ENCODE results near the gene GAS2L2.

The GAS2L2 gene

DNA sequence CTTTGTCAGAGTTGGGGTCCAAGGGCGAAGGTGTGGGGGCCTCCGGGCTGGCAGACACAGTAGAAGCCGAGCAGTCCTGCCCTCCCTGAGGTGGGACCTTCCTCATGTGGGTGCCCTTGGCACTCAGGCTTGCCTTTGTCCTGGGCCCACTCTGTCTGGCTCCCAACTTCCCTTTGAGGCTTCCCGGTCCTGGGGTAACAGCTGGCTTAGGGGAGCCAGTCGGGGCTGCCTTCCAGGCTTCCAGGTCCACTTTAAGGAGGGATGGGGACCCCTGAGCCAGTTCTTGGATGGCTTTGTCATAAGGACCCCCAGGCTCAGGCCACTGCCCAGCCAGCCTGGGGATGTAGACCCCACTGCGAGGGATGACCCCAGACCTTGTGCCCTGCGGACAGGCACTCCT, 7.8 kb downstream of the GAS2L2 start:
- DNase-seq, result no peak

DNA sequence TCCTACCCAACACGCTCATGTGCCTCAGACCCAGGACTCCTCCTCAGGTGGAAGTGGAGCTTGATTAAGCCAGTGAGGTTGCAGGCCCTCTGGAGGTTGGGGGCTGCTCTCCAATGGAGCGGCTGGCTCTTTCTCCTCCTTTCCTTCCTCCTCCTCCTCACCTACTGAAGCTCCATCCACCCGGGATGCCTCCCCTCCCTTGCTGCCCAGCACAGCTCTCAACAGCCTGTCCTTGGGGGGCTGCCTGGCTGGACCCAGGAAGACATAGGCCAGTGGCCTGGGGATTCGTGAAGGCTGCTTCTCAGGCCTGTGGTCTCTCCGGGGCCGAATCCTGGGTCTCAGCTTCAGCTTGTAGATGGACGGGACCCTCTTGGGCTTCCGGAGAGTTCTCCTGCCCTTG, 8.2 kb downstream of the GAS2L2 start:
- no peak for DNase-seq

DNA sequence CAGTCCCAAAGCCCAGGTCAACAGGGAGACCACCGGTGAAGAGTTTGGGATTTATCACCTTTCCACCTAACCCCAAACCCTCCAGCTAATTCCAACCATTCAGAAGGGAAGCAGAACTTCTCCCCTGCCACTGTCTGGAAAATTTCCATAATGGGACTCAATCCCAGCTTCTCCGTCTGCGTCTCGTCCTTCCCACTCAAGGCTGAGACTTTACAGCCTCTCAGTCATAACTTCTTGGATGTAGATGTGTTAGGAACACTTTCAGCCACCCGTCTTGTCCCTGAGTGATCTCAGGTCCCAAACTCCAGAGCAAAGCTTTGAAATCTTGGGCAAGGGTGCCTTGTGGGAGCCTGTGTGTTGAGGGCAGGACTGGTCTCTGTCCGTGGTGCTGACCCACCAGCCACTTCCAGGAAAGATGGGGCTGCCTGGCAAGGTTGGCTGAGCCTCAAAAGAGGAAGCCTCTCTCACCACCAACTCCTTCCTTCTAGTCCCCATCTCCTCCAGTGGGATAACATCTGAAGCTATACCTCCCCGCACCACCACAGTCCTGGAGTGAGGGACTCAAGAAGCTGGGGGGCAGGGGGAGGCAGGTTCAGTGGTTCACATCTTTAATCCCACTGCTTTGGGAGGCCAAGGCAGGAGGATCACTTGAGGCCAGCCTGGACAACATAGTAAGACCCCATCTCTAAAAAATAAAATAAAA, 9.3 kb downstream of the GAS2L2 start:
- peak; percentile 29 for DNase-seq

DNA sequence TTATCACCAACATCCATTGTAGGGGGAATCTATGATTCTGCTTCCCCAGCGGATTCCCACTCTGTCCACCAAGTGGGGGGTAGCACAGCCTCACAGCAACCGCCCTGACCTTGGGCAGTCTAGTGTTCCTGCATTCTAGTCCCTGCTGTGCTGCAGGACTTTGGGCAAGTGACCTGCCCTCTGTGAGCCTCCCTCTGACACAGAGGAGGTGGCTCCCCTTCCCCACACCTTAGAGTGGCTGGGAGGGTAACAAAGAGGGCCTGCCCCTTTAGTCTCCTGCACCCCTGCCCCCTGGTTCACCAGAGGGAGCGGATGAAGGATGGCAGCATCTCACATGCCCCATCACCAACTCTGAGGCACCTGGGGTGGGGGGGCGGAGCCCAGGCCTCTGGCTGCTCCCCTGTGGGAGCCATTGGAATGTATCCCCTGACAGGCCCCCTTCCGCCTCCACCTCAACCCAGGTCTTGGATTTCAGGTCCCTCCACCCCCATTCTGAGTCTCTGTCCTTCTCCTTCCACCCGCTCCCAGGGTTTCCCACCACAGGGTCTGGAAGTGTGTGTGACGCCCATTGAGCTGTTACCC, 10.1 kb downstream of the GAS2L2 start:
- no peak for DNase-seq

GRCh38 chr17:35742496-35742895, 10.5 kb downstream of the GAS2L2 start:
- DNase-seq, result no peak

DNA sequence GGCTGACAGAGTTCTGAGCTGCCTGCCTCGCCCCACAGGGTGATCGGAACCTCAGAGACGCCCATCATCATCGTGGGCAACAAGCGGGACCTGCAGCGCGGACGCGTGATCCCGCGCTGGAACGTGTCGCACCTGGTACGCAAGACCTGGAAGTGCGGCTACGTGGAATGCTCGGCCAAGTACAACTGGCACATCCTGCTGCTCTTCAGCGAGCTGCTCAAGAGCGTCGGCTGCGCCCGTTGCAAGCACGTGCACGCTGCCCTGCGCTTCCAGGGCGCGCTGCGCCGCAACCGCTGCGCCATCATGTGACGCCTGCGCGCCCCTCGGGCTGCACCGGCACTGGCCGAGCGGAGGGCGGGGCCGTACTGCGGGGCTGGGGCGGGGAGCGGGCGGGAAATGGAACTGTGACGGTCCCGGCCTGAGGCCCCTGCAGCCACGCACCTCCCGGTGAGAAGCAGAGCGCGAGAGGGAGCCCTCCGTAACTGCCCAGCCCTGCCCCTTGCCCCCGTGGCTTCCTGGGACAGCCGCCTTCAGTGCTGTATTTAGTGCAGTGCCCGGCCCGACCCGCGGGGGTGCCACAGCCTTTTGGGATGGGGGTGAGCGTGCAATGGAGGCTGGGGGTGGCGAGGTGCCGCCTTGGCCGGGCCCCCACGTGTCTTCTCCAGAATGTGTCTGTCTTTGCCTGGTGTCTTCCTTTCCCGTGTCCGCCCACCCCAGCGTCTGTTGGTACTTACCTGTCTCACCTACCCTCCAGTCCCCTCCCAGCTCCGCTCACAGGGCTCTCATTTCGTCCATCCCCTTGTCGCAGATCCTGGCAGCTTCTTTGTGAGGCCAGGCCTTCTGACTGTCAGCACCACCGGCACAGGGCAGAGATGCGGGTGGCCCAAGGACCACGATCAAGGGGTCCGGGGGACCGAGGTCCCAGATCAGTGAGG, 11.8 kb downstream of the GAS2L2 start:
- no peak for DNase-seq

GRCh38 chr17:35740216-35740615, 12.8 kb downstream of the GAS2L2 start:
- no peak for DNase-seq

GRCh38 chr17:35738519-35739133, 14.4 kb downstream of the GAS2L2 start:
- no peak for DNase-seq

GRCh38 chr17:35736236-35736635, 16.8 kb downstream of the GAS2L2 start:
- no peak for DNase-seq

DNA sequence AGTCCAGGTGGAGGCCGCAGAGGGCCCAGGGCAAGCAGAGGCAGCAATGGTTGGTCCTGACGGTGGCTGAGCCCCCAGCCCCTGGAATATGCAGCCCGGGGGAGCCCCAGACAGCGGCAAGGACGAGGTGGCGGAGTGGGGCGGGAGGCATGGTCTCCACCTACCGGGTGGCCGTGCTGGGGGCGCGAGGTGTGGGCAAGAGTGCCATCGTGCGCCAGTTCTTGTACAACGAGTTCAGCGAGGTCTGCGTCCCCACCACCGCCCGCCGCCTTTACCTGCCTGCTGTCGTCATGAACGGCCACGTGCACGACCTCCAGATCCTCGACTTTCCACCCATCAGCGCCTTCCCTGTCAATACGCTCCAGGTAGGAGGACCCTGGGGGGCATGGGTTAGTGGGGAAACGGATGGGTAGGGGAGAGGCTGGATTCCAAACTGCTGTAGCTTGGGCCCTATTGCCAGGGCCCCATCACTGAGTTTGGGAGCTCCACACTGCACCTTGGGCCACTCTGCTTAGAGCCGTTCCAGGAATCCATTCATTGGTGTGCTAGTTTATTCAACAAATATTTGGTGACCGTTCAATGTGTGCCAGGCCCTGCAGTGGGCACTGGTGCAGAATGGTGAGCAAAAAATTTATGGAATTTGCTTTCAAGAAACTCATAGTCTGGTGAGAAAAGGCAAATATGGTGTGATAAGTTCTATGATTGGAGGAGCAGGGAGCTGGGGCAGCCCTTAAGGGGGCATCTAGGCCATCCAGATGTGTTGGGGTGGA, 17.8 kb downstream of the GAS2L2 start:
- DNase-seq, result no peak

- no peak for DNase-seq
These were observed 18.6 kb downstream of the GAS2L2 start for GRCh38 chr17:35734396-35734795.

GRCh38 chr17:35733366-35733765, 19.7 kb downstream of the GAS2L2 start:
- no peak for DNase-seq

DNA sequence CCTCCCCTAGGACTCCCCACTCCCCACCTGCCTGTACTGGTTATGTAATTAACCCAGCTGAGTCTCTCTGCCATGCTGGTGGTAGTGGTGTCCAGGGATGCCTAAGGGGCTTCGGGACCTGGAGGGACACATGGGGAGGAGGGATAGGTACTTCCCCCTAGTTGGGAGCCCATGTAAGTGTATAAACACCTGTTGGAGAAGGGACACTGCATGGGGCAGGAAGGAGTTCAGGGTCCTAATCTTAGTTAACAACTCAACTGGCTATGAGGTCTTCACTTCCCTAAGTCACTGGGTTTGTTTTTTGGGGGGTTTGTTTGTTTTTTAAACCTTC, 20.3 kb downstream of the GAS2L2 start:
- no peak for DNase-seq

DNA sequence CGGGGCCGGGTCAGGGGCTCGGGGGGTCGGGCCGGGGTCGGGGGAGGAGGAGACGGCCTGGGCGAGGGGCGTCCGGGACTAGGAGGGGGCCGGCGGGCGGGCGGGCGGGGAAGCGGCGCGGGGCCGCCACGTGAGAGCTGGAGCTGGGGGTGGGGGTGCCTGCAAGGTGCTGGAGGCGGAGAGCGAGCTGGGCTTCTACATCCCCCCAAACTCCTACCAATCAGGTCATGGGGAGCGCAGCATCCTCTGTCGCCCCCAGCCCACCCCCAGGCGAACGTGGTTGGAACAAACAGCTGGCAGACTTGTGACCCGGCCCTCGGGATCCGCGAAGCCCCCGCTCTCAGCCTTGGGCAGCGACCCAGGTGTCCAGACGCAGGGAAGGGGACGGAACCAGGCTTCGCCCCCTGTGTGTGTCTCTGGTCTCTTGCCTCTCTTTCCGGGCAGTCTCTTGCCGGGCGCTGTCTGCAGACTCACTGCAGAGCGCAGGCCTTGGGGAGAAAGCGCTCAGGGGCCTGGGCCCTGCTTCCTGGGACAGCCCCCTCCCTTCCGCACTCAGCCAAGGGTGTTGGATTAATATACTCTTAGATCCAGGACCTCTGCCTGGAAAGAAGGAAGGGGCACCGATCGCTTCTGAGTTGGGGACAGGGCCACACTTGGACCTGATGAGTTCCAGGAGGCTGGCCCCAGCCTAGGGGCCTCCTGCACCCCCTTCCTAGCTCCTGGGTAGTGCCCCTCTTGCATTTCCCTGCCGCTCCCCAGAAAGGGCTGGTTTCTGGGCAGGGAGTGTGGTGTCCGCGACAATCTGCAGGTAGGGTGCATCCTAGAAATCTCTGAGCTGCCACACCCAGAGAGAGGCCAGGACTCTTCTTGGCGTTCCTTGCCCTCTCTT, 20.9 kb downstream of the GAS2L2 start:
- no peak for DNase-seq

DNA sequence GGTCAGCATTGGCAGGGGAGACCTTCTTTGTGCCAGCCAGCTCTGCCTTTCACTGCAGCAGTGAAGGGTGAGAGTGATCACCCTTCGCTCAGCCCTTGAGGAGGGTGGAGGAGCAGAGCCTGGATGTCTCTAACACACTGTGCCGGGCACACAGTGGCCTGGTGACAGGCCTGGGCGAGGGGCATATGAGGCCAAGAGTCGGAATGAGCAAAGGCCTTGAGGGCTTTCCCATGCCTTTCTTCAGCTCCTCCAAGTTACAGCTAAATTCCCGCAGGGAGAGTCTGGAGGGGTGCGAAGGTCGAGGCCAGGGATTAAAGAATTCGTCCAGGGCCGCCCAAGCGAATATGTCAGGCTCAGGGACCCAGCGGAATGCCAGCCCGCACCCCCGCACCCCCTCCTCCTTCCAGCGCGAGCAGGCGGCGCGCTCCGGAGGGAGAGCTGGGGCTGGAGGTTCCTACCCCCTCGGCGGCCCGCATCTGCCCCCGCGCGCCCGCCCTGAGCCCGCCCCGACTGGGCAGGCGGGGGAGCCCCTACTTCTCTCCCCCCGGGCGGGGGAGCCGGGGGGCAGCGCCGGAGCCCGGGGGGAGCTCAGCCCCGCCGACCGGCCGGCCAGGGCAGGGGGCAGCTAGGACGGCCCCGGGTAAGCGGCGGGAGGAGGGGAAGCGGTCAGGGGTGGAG, 21.7 kb downstream of the GAS2L2 start, which contains the start of gene RASL10B:
Gene RASL10B, plus strand, starts transcription at position 401 of the 678 bp plus-strand sequence. CDS start 3,546 bp downstream, outside the sequence.
- DNase-seq, result no peak

GRCh38 chr17:35730400-35731005, 22.5 kb downstream of the GAS2L2 start:
- DNase-seq, result no peak

- DNase-seq, result no peak
These were observed 23.6 kb downstream of the GAS2L2 start for GRCh38 chr17:35729405-35729833.

GRCh38 chr17:35728551-35728950, 24.5 kb downstream of the GAS2L2 start:
- no peak for DNase-seq

GRCh38 chr17:35727635-35728034, 25.4 kb downstream of the GAS2L2 start:
- DNase-seq, result no peak

- no peak for DNase-seq
These were observed 26.0 kb downstream of the GAS2L2 start for GRCh38 chr17:35726953-35727460.
